IMR-90 (cell line): Measurements from ENCODE around the gene RSPH9. TPM values are rescaled to one million over a fixed set of nuclear protein-coding genes. Genes with fewer than 3 reads are reported as not detected.

ENCODE experiments used
- ATAC-seq: fragments of 200-7000 bp; cut with Tn5 transposase; 2 replicates; pipeline ENCODE4 v1.9.1; 2020; ENCODE audit warnings: low read depth, mild to moderate bottlenecking, moderate library complexity
- BruUV-seq: library from RNA; stranded (reverse); fragments of 400-500 nt; replicated peaks from 2 replicates; lab custom pipeline; 2021; lab: Mats Ljungman, UMichigan
- CTCF ChIA-PET: fragments of 300-600 bp; formaldehyde crosslinking; extraction: SDS; loops from one replicate; lab custom pipeline; 2021; ENCODE audit warnings: antibody characterized with exemption; lab: Yijun Ruan, JAX
- POLR2A ChIA-PET: fragments of 300-600 bp; sonication (Branson Sonifier 250); formaldehyde crosslinking; loops from one replicate; lab custom pipeline; 2022; ENCODE audit warnings: antibody characterized with exemption; ENCODE audit not compliant: unreplicated experiment; lab: Charles Lee
- DNase-seq: peaks from one replicate; pipeline ENCODE4 v3.0.0; 2013
- H2AFZ ChIP-seq: replicated peaks from 2 replicates; pipeline ENCODE3; 2013; ENCODE audit warnings: low read length, mild to moderate bottlenecking; ENCODE audit not compliant: poor library complexity
- H2AK5ac ChIP-seq: 2 replicates; pipeline ENCODE4 v1.6.1; 2013; ENCODE audit warnings: low read depth, low read length, inconsistent platforms
- H2AK9ac ChIP-seq: replicated peaks from 2 replicates; pipeline ENCODE3; 2013; ENCODE audit warnings: mild to moderate bottlenecking, low read depth, low read length, moderate library complexity; ENCODE audit not compliant: poor library complexity
- H2BK120ac ChIP-seq: 2 replicates; pipeline ENCODE4 v1.6.1; 2013; ENCODE audit warnings: low read depth, low read length, inconsistent platforms
- H2BK15ac ChIP-seq: 3 replicates; pipeline ENCODE4 v1.6.1; 2013; ENCODE audit warnings: low read depth, low read length, inconsistent platforms
- H2BK20ac ChIP-seq: 2 replicates; pipeline ENCODE4 v1.6.1; 2013; ENCODE audit warnings: low read depth, mild to moderate bottlenecking, inconsistent platforms, low read length, moderate library complexity
- H2BK5ac ChIP-seq: 2 replicates; pipeline ENCODE4 v1.6.1; 2013; ENCODE audit warnings: mild to moderate bottlenecking, low read depth, low read length, inconsistent platforms; ENCODE audit not compliant: poor library complexity, severe bottlenecking
- H3K14ac ChIP-seq: replicated peaks from 2 replicates; pipeline ENCODE4 v1.6.1; 2013; ENCODE audit warnings: low read depth, low read length, inconsistent platforms
- H3K18ac ChIP-seq: 2 replicates; pipeline ENCODE4 v1.6.1; 2013; ENCODE audit warnings: low read depth, low read length, control low read depth
- H3K23ac ChIP-seq: 2 replicates; pipeline ENCODE4 v1.6.1; 2013; ENCODE audit warnings: low read depth, low read length, inconsistent platforms
- H3K27ac ChIP-seq: 2 replicates; pipeline ENCODE4 v1.5.1; 2013; ENCODE audit warnings: mild to moderate bottlenecking, control low read depth, low read length; ENCODE audit not compliant: insufficient read depth
- H3K27me3 ChIP-seq: 2 replicates; pipeline ENCODE4 v1.6.1; 2013; ENCODE audit warnings: low read length; ENCODE audit not compliant: control insufficient read depth, insufficient read depth
- H3K36me3 ChIP-seq: 2 replicates; pipeline ENCODE4 v1.6.1; 2013; ENCODE audit warnings: low read length, mixed read lengths; ENCODE audit not compliant: control insufficient read depth, insufficient read depth
- H3K4ac ChIP-seq: 2 replicates; pipeline ENCODE4 v1.6.1; 2013; ENCODE audit warnings: low read depth, low read length, inconsistent platforms
- H3K4me1 ChIP-seq: 2 replicates; pipeline ENCODE4 v1.6.1; 2013; ENCODE audit warnings: low read length, mixed read lengths; ENCODE audit not compliant: control insufficient read depth, insufficient read depth
- H3K4me2 ChIP-seq: 2 replicates; pipeline ENCODE4 v1.6.1; 2013; ENCODE audit warnings: low read depth, mild to moderate bottlenecking, control low read depth, low read length, moderate library complexity
- H3K4me3 ChIP-seq: 2 replicates; pipeline ENCODE4 v1.5.1; 2013; ENCODE audit warnings: low read depth, mild to moderate bottlenecking, control low read depth, low read length, moderate library complexity; ENCODE audit not compliant: insufficient read depth
- H3K56ac ChIP-seq: 2 replicates; pipeline ENCODE4 v1.6.1; 2013; ENCODE audit warnings: low read length, inconsistent platforms; ENCODE audit not compliant: insufficient read depth; ENCODE audit errors: extremely low read depth
- H3K79me1 ChIP-seq, 2 experiments: 2 replicates each; pipeline ENCODE4 v1.6.1; 2013; ENCODE audit warnings: low read length in 2 of 2, inconsistent platforms in 1 of 2, low read depth in 1 of 2
- H3K9ac ChIP-seq: 2 replicates; pipeline ENCODE4 v1.6.1; 2013; ENCODE audit warnings: low read depth, low read length, control low read depth
- H3K9me1 ChIP-seq: 2 replicates; pipeline ENCODE4 v1.6.1; 2013; ENCODE audit warnings: low read length, inconsistent platforms; ENCODE audit not compliant: insufficient read depth
- H3K9me3 ChIP-seq: 2 replicates; pipeline ENCODE4 v1.6.1; 2013; ENCODE audit warnings: low read length; ENCODE audit not compliant: control insufficient read depth, insufficient read depth
- H4K20me1 ChIP-seq: 2 replicates; pipeline ENCODE4 v1.6.1; 2013; ENCODE audit warnings: low read length, inconsistent platforms; ENCODE audit not compliant: insufficient read depth
- H4K5ac ChIP-seq: 2 replicates; pipeline ENCODE4 v1.6.1; 2013; ENCODE audit warnings: mild to moderate bottlenecking, low read depth, low read length, control low read depth
- H4K8ac ChIP-seq, 2 experiments: 2 replicates each; pipeline ENCODE4 v1.6.1; 2013; ENCODE audit warnings: low read depth in 2 of 2, low read length in 2 of 2, control low read depth in 1 of 2, inconsistent platforms in 1 of 2
- H4K91ac ChIP-seq: 2 replicates; pipeline ENCODE4 v1.6.1; 2013; ENCODE audit warnings: low read depth, low read length, inconsistent platforms; ENCODE audit not compliant: insufficient read depth
- CEBPB ChIP-seq: IDR thresholded peaks from 2 replicates; pipeline ENCODE4 v1.6.1; 2012; ENCODE audit warnings: low read depth, low read length, improper control_type of control experiment
- MAFK ChIP-seq: IDR thresholded peaks from 2 replicates; pipeline ENCODE4 v1.6.1; 2012; ENCODE audit warnings: low read depth, low read length, improper control_type of control experiment
- MXI1 ChIP-seq: IDR thresholded peaks from 2 replicates; pipeline ENCODE4 v1.6.1; 2012; ENCODE audit warnings: low read depth, mild to moderate bottlenecking, low read length, moderate library complexity, borderline replicate concordance
- NFE2L2 ChIP-seq: fragments of 150-350 bp; IDR thresholded peaks from 2 replicates; pipeline ENCODE4 v1.6.1; 2016; ENCODE audit warnings: low read depth, mild to moderate bottlenecking, low read length
- USF2 ChIP-seq: fragments of 150-350 bp; IDR thresholded peaks from 2 replicates; pipeline ENCODE4 v1.6.1; 2017; ENCODE audit warnings: mild to moderate bottlenecking, antibody characterized with exemption, low read length, low read depth
- WGBS, 2 experiments: methylation state at CpG; one replicate each; pipeline versions ENCODE4 v1.1.5 to v1.1.7; 2013; ENCODE audit warnings: missing lambda C conversion rate in 2 of 2; ENCODE audit not compliant: insufficient read length in 1 of 2; ENCODE audit errors: extremely low coverage in 2 of 2; 5-methylcytosine and 5-hydroxymethylcytosine counted together
- dilution Hi-C: fragments of 300-500 bp; cut with HindIII; formaldehyde crosslinking; loops from one replicate; pipeline ENCODE4 v1.14.3; 2018; ENCODE audit warnings: low sequenced_read_pairs; ENCODE audit not compliant: unreplicated experiment
- in situ Hi-C: fragments of 300-500 bp; cut with MboI; formaldehyde crosslinking; loops from 3 replicates; pipeline ENCODE4 v1.14.3; 2019; ENCODE audit warnings: low sequenced_read_pairs, inconsistent platforms, mixed read lengths
- intact Hi-C: fragments of 100-400 bp; cut with micrococcal nuclease; formaldehyde crosslinking; loops from 2 replicates; pipeline ENCODE4 v1.10.0; 2022
- polyA plus RNA-seq, 3 experiments: library from polyadenylated mRNA; depleted of rRNA; stranded (reverse); fragments of >200 nt; gene quantifications; 2 replicates each; pipeline ENCODE4 v1.2.3, GENCODE V29; 2012; ENCODE audit warnings: low replicate concordance in 1 of 3
- total RNA-seq: library from RNA; depleted of rRNA; stranded (reverse); fragments of >200 nt; gene quantifications from 2 replicates; pipeline ENCODE4 v1.2.3, GENCODE V29; 2012

The RSPH9 gene
- total and polyA plus RNA-seq, 2 of the 4 experiments (the other 2 are of a cell fraction) = 0.18 to 0.21 TPM

- in situ Hi-C loops (no loop called here), dilution Hi-C loops (no loop called here)
- TF ChIP-seq CEBPB = no peak
- no peak for TF ChIP-seq MAFK
- no peak for TF ChIP-seq NFE2L2
- TF ChIP-seq MXI1 = no peak
- TF ChIP-seq USF2 = no peak
Observed at GRCh38 chr6:43647613-43648012, 2.8 kb downstream of the RSPH9 start.

More at GRCh38 chr6:43647613-43648012, 2.8 kb downstream of the RSPH9 start:
- Histone ChIP-seq H2AK5ac (no peak overlapping the region), H4K20me1 (no peaks in the 10 kb centered on the region), H3K79me1 (0 out of 4 replicates have a peak, but pooled peaks cover 0 to 1% of the 10 kb centered on the region in 2 experiments), H4K5ac (no peak overlapping the region), H4K91ac (no peak overlapping the region), H3K9me3 (no peaks in the 10 kb centered on the region), H3K4me3 (no peak overlapping the region), H3K36me3 (peaks cover 2% of the 10 kb centered on the region), H3K23ac (no peak overlapping the region), H2BK5ac (no peak overlapping the region), H2AK9ac (no peak overlapping the region), H2BK120ac (no peak overlapping the region), H2BK20ac (no peak overlapping the region), H3K14ac (no peak overlapping the region), H3K27me3 (no peaks in the 10 kb centered on the region; the same call in 1 of the 2 replicates), H3K9me1 (0 out of 2 replicates have a peak, but pooled peaks cover 5% of the 10 kb centered on the region), H2AFZ (no peak overlapping the region), H4K8ac (no peak overlapping the region), H2BK15ac (no peak overlapping the region), H3K4ac (no peak overlapping the region), H3K9ac (no peak overlapping the region), H3K4me1 (no peaks in the 10 kb centered on the region), H3K56ac (no peak overlapping the region), H3K18ac (no peak overlapping the region), H3K4me2 (no peak overlapping the region), H3K27ac (no peak overlapping the region)
- no CpG with 5 or more reads among the region's 3 CpGs for WGBS, 2 experiments
- CTCF ChIA-PET = no interaction called here
- POLR2A ChIA-PET = no interaction called here
- intact Hi-C loops = no loop called here
- no TSS peak for BruUV-seq
- ATAC-seq = no peak
- DNase-seq = no peak
